Measurements from ENCODE around the gene MTERF4. TPM values are rescaled to one million over a fixed set of nuclear protein-coding genes. Genes with fewer than 3 reads are reported as not detected.

The MTERF4 gene
- total and polyA plus RNA-seq, 10 of the 15 experiments (the other 5 are each of a cell fraction or from before 2014, with no cell fraction given), result 36.7 to 69.1 (median 45.5) TPM

DNA sequence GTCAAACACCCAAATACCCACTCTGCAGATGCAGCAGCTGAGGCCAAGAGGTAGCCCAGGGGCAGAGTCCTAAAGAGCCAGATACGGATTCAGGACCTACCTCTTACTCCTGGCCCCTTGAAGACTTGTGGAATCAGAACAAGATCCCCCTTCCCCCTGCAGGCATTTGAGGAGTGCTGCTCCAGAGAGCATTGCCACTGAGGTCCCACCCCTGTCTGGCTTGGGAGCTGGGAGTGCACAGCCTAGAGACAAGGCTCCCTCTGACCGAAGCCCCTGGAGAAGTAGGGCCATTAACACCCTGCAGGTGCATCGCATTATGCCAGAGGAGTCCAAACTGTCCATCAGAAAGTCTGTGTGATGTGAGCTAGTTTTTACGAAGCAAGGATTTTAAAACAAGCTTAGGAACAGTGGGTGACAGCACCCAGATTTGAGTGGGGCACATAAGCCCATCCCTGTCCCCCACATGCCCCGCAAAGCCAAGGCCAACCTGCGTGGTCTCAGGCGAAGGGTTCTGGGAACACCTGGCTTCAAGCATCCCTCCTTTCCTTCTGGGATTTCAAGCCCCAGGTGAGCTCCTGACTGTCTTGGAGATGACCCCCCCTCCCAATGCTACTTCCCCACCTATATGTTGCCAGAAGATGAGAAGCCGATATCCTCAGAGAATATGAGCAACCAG, 48.4 kb downstream of the MTERF4 start:
- H3K79me2 ChIP-seq (ENCODE audit: control insufficient read depth, insufficient read depth, low read length), result no peaks in the 10 kb centered on the region
- DNase-seq (ENCODE audit: low read depth, low spot score), result no peak
- H3K9ac ChIP-seq (ENCODE audit: control insufficient read depth, insufficient read depth, low read length), result no peak overlapping the region
- no peaks in the 10 kb centered on the region for H4K20me1 ChIP-seq (ENCODE audit: control insufficient read depth, insufficient read depth)
- no peak overlapping the region for H3K4me3 ChIP-seq
- H3K27me3 ChIP-seq (replicated peaks in 1 of 2; ENCODE audit: control insufficient read depth in 2 of 2, insufficient read depth in 2 of 2, low read length in 1 of 2), result no peaks in the 10 kb centered on the region
- 93% methylated on average over 8 of the region's 8 CpGs for WGBS (ENCODE audit: insufficient coverage, insufficient replicate concordance, low lambda C conversion rate, missing lambda C conversion rate)
- no peak overlapping the region for H2AFZ ChIP-seq (ENCODE audit: control insufficient read depth, low read depth, low read length)
- no peak for ATAC-seq
- POLR2A ChIA-PET, result interaction anchor here (0.6 kb wide), 1 partner anchor 37 kb away, joined by 3 read pairs; no protein-coding TSS in a partner anchor
- RAD21 ChIA-PET (ENCODE audit: unreplicated experiment), result no interaction called here
- no peaks in the 10 kb centered on the region; a peak in 1 of 4 replicates for H3K36me3 ChIP-seq (ENCODE audit: control insufficient read depth in 2 of 2, insufficient read depth in 2 of 2, low read length in 1 of 2)
- H3K4me1 ChIP-seq (ENCODE audit: control insufficient read depth, insufficient read depth, low read length), result peaks cover 4% of the 10 kb centered on the region
- SMC1A ChIA-PET (ENCODE audit: uncharacterized antibody, unreplicated experiment), result interaction anchor here (1.2 kb wide), 1 partner anchor 14 kb away, joined by 3 read pairs; no protein-coding TSS in a partner anchor
- H3K9me3 ChIP-seq (replicated peaks; ENCODE audit: control insufficient read depth, insufficient read depth, low read length), result no peaks in the 10 kb centered on the region
- no peak overlapping the region for H3K27ac ChIP-seq (ENCODE audit: control insufficient read depth, insufficient read depth)
- CTCF ChIA-PET, result no interaction called here
- intact Hi-C loops (cut with micrococcal nuclease; ENCODE audit: unreplicated experiment) (no loop called here), in situ Hi-C loops (cut with MboI) (no loop called here)
- no peak overlapping the region for H3K4me2 ChIP-seq (ENCODE audit: control insufficient read depth, insufficient read depth)
- no TSS peak for BruUV-seq (replicated peaks)
- FAIRE-seq, result no peak
- TF ChIP-seq BACH1 (IDR thresholded peaks at IDR 0.05; ENCODE audit: borderline replicate concordance) (no peak), HCFC1 (IDR thresholded peaks at IDR 0.05; ENCODE audit: low read length) (no peak), POLR2A (IDR thresholded peaks at IDR 0.05; ENCODE audit: low read depth, low read length) (no peak), EZH2 (IDR thresholded peaks at IDR 0.05; ENCODE audit: borderline replicate concordance, control insufficient read depth, low read depth, low read length) (no peak), ZSCAN29 (IDR thresholded peaks at IDR 0.05) (no peak), SREBF2 (IDR thresholded peaks at IDR 0.05; ENCODE audit: low read length) (no peak), CBX3 (IDR thresholded peaks at IDR 0.05; ENCODE audit: borderline replicate concordance, low read depth) (no peak)
- TF ChIP-seq, protein P1, sequence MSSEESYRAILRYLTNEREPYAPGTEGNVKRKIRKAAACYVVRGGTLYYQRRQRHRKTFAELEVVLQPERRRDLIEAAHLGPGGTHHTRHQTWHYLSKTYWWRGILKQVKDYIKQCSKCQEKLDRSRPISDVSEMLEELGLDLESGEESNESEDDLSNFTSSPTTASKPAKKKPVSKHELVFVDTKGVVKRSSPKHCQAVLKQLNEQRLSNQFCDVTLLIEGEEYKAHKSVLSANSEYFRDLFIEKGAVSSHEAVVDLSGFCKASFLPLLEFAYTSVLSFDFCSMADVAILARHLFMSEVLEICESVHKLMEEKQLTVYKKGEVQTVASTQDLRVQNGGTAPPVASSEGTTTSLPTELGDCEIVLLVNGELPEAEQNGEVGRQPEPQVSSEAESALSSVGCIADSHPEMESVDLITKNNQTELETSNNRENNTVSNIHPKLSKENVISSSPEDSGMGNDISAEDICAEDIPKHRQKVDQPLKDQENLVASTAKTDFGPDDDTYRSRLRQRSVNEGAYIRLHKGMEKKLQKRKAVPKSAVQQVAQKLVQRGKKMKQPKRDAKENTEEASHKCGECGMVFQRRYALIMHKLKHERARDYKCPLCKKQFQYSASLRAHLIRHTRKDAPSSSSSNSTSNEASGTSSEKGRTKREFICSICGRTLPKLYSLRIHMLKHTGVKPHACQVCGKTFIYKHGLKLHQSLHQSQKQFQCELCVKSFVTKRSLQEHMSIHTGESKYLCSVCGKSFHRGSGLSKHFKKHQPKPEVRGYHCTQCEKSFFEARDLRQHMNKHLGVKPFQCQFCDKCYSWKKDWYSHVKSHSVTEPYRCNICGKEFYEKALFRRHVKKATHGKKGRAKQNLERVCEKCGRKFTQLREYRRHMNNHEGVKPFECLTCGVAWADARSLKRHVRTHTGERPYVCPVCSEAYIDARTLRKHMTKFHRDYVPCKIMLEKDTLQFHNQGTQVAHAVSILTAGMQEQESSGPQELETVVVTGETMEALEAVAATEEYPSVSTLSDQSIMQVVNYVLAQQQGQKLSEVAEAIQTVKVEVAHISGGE (CRISPR knock-in tag; IDR thresholded peaks at IDR 0.05), result no peak
